ENCODE results near the gene C11orf65. TPM values are rescaled to one million over a fixed set of nuclear protein-coding genes. Genes with fewer than 3 reads are reported as not detected.
"Not testable (repeated sequence)": the region's sequence is repeated elsewhere in the genome, so short reads cannot be mapped to it uniquely, and the experiment has no call there.

Gene C11orf65
- total RNA-seq, 1 experiment from 2014 or later: 0.92 TPM

DNA sequence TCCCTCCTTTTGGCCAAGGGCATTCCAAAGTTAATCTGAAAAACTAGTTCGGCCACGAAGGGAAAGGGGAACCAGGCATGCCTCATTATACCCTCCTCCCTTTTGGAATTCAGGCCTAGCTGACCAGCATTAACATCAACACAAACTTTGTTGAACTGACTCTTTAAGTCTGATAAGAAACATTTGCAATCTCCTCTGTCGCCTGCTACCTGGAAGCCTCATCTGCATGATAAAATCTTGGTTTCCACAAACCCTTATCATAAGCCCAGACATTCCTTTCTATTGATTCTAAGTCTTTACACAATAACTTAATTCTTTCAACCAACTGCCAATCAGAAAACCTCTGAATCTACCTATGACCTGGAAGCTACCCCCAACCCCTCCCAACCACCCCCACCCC, 19.5 kb upstream of the C11orf65 start:
- no peaks in the 10 kb centered on the region for H3K9me3 ChIP-seq
- peaks cover 37% of the 10 kb centered on the region for H3K36me3 ChIP-seq
- no peak overlapping the region for H3K4me3 ChIP-seq
- H3K27me3 ChIP-seq: no peaks in the 10 kb centered on the region
- DNase-seq: no peak

DNA sequence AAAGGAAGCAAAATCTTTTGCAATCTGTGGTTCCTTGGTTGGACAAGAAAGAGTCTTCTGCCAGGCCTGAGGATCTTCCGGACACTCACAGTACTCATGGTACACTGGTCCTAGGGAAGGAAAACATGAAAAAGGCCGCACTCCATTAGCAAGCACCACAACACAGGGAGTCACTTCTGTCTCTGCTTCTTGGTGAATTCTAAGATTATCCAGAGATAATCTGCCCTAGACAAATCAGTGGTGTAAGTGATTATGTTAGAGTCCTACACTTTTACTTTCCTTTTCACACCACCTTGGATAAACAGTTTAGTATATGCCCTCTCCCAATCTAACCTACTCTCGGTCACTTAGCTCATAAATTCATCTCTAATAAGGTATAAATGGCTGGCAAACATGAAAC, 19.0 kb upstream of the C11orf65 start:
- H3K27me3 ChIP-seq: no peaks in the 10 kb centered on the region
- H3K36me3 ChIP-seq: peaks cover 40% of the 10 kb centered on the region
- no peak overlapping the region for H3K4me3 ChIP-seq
- H3K9me3 ChIP-seq: no peaks in the 10 kb centered on the region
- DNase-seq: no peak

- H3K27me3 ChIP-seq: no peaks in the 10 kb centered on the region
- DNase-seq: no peak
- no peak overlapping the region for H3K4me3 ChIP-seq
- H3K9me3 ChIP-seq: no peaks in the 10 kb centered on the region
- H3K36me3 ChIP-seq: peaks cover 35% of the 10 kb centered on the region
These were observed 15.8 kb upstream of the C11orf65 start for GRCh38 chr11:108483163-108483562.

- no peaks in the 10 kb centered on the region for H3K27me3 ChIP-seq
- DNase-seq: no peak
- peaks cover 35% of the 10 kb centered on the region for H3K36me3 ChIP-seq
- H3K9me3 ChIP-seq: no peaks in the 10 kb centered on the region
- no peak overlapping the region for H3K4me3 ChIP-seq
These were observed 7.5 kb upstream of the C11orf65 start for GRCh38 chr11:108474664-108475463.

GRCh38 chr11:108472681-108473080, 5.4 kb upstream of the C11orf65 start:
- H3K4me3 ChIP-seq: no peak overlapping the region
- peaks cover 24% of the 10 kb centered on the region for H3K36me3 ChIP-seq
- no peak for DNase-seq
- H3K9me3 ChIP-seq: no peaks in the 10 kb centered on the region
- no peaks in the 10 kb centered on the region for H3K27me3 ChIP-seq

- DNase-seq: no peak
- no peak overlapping the region for H3K4me3 ChIP-seq
- no peaks in the 10 kb centered on the region for H3K9me3 ChIP-seq
- H3K27me3 ChIP-seq: no peaks in the 10 kb centered on the region
- no peaks in the 10 kb centered on the region for H3K36me3 ChIP-seq
These were observed 1.1 kb upstream of the C11orf65 start for GRCh38 chr11:108468478-108468864.

GRCh38 chr11:108466405-108466804, 924 bp downstream of the C11orf65 start:
- DNase-seq: no peak
- Histone ChIP-seq H3K36me3 (no peaks in the 10 kb centered on the region), H3K9me3 (no peaks in the 10 kb centered on the region), H3K27me3 (no peaks in the 10 kb centered on the region), H3K4me3 (peak overlapping the region; percentile 63)

DNA sequence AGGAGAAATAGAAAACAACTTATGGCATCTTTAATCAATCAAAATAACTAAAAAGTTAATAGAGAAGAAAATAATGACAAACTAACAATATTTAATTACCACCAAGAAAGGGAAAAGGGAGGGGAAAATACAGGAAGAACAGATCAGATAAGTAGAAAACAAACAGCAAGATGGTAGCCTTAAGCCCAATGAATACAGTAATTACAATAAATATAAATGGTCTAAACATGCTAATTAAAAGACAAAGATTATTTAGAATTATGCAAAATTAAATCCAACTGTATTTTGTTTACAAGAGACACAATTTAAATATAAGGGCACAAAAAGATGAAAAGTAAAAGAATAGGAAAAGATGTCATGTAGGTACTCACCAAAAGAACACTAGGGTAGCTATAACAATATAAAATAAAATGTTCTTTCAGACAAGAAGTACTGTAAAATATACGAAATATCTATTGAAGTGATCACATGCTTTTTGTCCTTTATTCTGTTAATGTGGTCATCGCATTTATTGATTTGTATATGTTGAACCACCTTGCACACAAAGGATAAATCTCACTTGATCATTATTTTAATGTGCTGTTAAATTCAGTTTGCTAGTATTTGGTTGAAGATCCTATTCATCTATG, 14.0 kb downstream of the C11orf65 start:
- H3K9me3 ChIP-seq: no peaks in the 10 kb centered on the region; the same call in 1 of the 2 replicates
- H3K36me3 ChIP-seq: no peaks in the 10 kb centered on the region
- no peaks in the 10 kb centered on the region for H3K27me3 ChIP-seq
- no peak overlapping the region for H3K4me3 ChIP-seq
- no peak for DNase-seq

GRCh38 chr11:108441445-108441844, 25.9 kb downstream of the C11orf65 start:
- DNase-seq, H3K9me3 ChIP-seq, H3K27me3 ChIP-seq, H3K4me3 ChIP-seq, H3K36me3 ChIP-seq: not testable (repeated sequence)

- Histone ChIP-seq H3K4me3 (no peak overlapping the region), H3K36me3 (no peaks in the 10 kb centered on the region), H3K9me3 (peaks cover 3% of the 10 kb centered on the region), H3K27me3 (no peaks in the 10 kb centered on the region)
- DNase-seq: no peak
These were observed 30.7 kb downstream of the C11orf65 start for GRCh38 chr11:108436594-108436993.

- H3K4me3 ChIP-seq: no peak overlapping the region
- peaks cover 3% of the 10 kb centered on the region for H3K9me3 ChIP-seq
- no peaks in the 10 kb centered on the region for H3K36me3 ChIP-seq
- H3K27me3 ChIP-seq: no peaks in the 10 kb centered on the region
- no peak for DNase-seq
These were observed 32.3 kb downstream of the C11orf65 start for GRCh38 chr11:108435066-108435465.

- Histone ChIP-seq H3K27me3 (no peaks in the 10 kb centered on the region), H3K9me3 (peaks cover 3% of the 10 kb centered on the region), H3K36me3 (no peaks in the 10 kb centered on the region), H3K4me3 (no peak overlapping the region)
- DNase-seq: no peak
These were observed 34.5 kb downstream of the C11orf65 start for GRCh38 chr11:108432783-108433182.

DNA sequence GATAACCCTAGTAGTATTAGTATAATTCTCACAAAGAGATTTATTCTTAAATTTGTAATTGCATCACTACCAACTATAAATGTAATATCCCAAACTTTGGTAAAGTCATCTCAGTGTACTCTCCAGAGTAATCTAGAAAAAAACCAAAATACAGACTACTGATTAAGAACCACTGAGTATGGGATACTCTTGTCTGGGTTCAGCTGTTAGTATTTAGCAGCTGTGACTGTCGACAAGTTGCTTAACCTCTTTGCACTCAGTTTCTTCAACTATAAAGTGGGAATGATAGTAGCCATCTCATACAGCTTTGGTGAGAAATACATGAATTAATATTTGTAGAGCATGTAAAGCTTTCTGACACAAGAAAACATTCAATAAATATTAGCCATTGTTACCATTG, 35.3 kb downstream of the C11orf65 start:
- Histone ChIP-seq H3K9me3 (peaks cover 3% of the 10 kb centered on the region), H3K36me3 (no peaks in the 10 kb centered on the region), H3K4me3 (no peak overlapping the region), H3K27me3 (no peaks in the 10 kb centered on the region)
- DNase-seq: no peak

DNA sequence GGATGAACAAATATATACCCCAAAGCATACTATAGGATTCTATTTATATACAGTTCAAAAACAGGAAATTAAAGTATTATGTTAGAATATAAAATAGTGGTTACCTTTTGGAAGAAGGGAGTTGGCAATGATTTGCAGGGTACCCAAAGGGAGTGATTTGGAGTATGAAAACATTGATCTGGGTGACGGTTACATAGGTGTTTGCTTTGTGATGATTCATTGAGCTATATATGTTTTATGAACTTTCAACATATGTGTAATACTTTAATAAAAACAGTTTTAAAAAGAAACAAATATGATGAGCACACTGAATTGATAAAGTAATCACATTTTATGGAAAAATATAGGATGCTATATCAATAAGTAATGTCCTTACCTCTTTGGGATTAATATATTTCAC, 36.0 kb downstream of the C11orf65 start:
- Histone ChIP-seq H3K9me3 (peaks cover 3% of the 10 kb centered on the region), H3K4me3 (no peak overlapping the region), H3K36me3 (no peaks in the 10 kb centered on the region), H3K27me3 (no peaks in the 10 kb centered on the region)
- no peak for DNase-seq

DNA sequence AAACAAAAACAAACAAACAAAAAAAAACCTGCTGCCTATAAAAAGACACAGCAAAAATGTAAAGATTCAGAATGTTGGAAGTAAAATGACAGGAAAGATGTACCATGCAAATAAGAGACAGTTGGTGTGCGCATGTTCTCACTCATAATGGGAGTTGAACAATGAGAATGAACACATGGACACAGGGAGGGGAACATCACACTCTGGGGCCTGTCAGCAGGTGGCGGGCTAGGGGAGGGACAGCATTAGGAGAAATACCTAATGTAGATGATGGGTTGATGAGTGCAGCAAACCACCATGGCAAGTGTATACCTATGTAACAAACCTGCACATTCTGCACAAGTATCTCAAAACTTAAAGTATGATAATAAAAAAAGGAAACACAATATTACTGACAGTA, 49.8 kb downstream of the C11orf65 start:
- H3K4me3 ChIP-seq, H3K9me3 ChIP-seq, H3K36me3 ChIP-seq, H3K27me3 ChIP-seq, DNase-seq: not testable (repeated sequence)

DNA sequence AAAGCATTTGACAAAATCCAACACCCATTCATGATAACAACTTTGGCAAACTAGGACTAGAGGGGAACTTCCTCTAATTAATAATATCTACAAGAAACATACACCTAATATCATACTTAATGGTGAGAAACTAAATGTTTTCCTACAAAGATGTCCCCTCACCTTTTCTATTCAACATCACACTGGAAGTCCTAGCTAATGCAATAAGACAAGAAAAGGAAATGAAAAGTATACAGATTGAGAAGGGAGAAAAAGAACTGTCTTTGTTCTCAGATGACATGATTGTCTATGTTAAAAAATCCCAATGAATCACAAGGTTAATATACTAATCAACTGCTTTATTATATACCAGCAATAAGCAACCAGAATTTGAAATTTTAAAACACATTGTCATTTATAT, 52.4 kb downstream of the C11orf65 start:
- no peaks in the 10 kb centered on the region for H3K36me3 ChIP-seq
- no peak overlapping the region for H3K4me3 ChIP-seq
- H3K9me3 ChIP-seq: no peaks in the 10 kb centered on the region
- no peak for DNase-seq
- H3K27me3 ChIP-seq: no peaks in the 10 kb centered on the region

DNA sequence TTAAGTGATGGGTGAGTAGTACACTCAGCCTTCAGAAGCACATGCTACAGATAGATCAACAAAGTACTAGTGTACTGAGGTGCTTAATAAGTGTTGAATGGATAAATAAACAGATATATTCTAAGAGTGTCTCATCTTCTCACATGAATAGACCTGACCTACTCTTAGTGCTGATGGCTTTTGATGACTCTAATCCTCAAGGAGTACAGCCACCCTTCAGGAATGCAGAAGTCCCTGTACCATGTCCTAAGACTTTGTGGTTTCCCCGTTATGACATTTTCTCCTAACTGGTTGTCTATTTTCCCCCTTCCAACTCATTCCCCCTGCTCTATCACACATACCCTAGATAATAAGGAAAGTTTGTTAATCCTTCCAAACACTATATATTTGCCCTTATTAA, 61.6 kb downstream of the C11orf65 start:
- no peak for DNase-seq
- H3K36me3 ChIP-seq: no peaks in the 10 kb centered on the region
- no peaks in the 10 kb centered on the region for H3K9me3 ChIP-seq
- no peak overlapping the region for H3K4me3 ChIP-seq
- H3K27me3 ChIP-seq: no peaks in the 10 kb centered on the region

DNA sequence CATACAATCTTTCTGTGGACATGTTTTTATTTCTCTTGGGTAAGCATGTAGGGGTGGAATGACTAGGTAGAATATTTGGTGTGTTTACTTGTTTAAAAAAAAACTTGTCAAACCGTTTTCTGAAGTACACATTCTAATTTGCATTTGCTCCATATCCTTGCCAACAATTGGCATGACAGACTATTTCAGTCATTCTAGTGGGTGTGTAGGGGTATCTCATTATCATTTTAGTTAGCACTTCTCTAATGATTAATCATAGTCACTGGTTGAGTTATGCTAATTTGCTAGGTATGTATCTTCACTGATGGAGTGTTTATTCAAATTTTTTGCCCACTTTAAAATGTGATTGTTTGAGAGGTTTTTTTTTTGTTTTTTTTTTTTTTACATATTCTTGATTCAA, 64.3 kb downstream of the C11orf65 start:
- no peak for DNase-seq
- no peaks in the 10 kb centered on the region for H3K9me3 ChIP-seq
- no peaks in the 10 kb centered on the region for H3K36me3 ChIP-seq
- no peak overlapping the region for H3K4me3 ChIP-seq
- H3K27me3 ChIP-seq: no peaks in the 10 kb centered on the region
